Hematopoietic multipotent progenitor cell treated with erythropoietin and hydrocortisone succinate and interleukin-3 and kit ligand, for 17 days (in vitro differentiated cells): ENCODE data around the gene SZT2.

Experiments
- DNase-seq: peaks from one replicate; pipeline ENCODE4 v3.0.0-alpha.2; 2015; ENCODE audit warnings: low spot score

The SZT2 gene

GRCh38 chr1:43389326-43390313 is at the start of gene SZT2, which contains the start of gene MED8:
SZT2 (plus strand) TSS chr1:43389899; CDS start chr1:43389969, 70 bp downstream.
MED8 (minus strand) TSS chr1:43389800; CDS start chr1:43389764, 36 bp downstream.
- peak; percentile 97 for DNase-seq

- DNase-seq = no peak
Observed at GRCh38 chr1:43340559-43340958, 49.1 kb upstream of the SZT2 start.

- DNase-seq = peak; percentile 50
Observed at GRCh38 chr1:43344267-43344850, 45.3 kb upstream of the SZT2 start.

- DNase-seq = peak; percentile 54
Observed at GRCh38 chr1:43345120-43345519, 44.6 kb upstream of the SZT2 start.

- no peak for DNase-seq
Observed at GRCh38 chr1:43346636-43347035, 43.1 kb upstream of the SZT2 start.

- DNase-seq = no peak
Observed at GRCh38 chr1:43348343-43348808, 41.3 kb upstream of the SZT2 start.

- DNase-seq = no peak
Observed at GRCh38 chr1:43348809-43349593, 40.7 kb upstream of the SZT2 start.

GRCh38 chr1:43349594-43350306 is 39.9 kb upstream of the SZT2 start:
- DNase-seq = no peak

- no peak for DNase-seq
Observed at GRCh38 chr1:43350976-43351375, 38.7 kb upstream of the SZT2 start.

GRCh38 chr1:43351421-43352350 is 38.0 kb upstream of the SZT2 start:
- no peak for DNase-seq

- DNase-seq = no peak
Observed at GRCh38 chr1:43352351-43352705, 37.4 kb upstream of the SZT2 start.

- DNase-seq = no peak
Observed at GRCh38 chr1:43352881-43353280, 36.8 kb upstream of the SZT2 start.

GRCh38 chr1:43354471-43354870 is 35.2 kb upstream of the SZT2 start:
- no peak for DNase-seq

GRCh38 chr1:43354936-43355335 is 34.8 kb upstream of the SZT2 start:
- DNase-seq = no peak

- DNase-seq = no peak
Observed at GRCh38 chr1:43357251-43357650, 32.4 kb upstream of the SZT2 start.

- DNase-seq = peak; percentile 33
Observed at GRCh38 chr1:43358121-43358745, 31.5 kb upstream of the SZT2 start.

GRCh38 chr1:43358746-43359693 is 30.7 kb upstream of the SZT2 start, which contains the start of gene CDC20:
CDC20 (plus strand) TSS chr1:43358981; CDS start chr1:43359216, 235 bp downstream.
- peak; percentile 95 for DNase-seq

- DNase-seq = no peak
Observed at GRCh38 chr1:43359696-43360095, 30.0 kb upstream of the SZT2 start.

- DNase-seq = no peak
Observed at GRCh38 chr1:43360616-43361015, 29.1 kb upstream of the SZT2 start.
